Measurements from ENCODE around the gene ARHGAP9. TPM values are rescaled to one million over a fixed set of nuclear protein-coding genes. Genes with fewer than 3 reads are reported as not detected.

ARHGAP9 gene
- total RNA-seq: 1 to 10 TPM; 3.2 to 6.3 (median 4.6) TPM

DNA sequence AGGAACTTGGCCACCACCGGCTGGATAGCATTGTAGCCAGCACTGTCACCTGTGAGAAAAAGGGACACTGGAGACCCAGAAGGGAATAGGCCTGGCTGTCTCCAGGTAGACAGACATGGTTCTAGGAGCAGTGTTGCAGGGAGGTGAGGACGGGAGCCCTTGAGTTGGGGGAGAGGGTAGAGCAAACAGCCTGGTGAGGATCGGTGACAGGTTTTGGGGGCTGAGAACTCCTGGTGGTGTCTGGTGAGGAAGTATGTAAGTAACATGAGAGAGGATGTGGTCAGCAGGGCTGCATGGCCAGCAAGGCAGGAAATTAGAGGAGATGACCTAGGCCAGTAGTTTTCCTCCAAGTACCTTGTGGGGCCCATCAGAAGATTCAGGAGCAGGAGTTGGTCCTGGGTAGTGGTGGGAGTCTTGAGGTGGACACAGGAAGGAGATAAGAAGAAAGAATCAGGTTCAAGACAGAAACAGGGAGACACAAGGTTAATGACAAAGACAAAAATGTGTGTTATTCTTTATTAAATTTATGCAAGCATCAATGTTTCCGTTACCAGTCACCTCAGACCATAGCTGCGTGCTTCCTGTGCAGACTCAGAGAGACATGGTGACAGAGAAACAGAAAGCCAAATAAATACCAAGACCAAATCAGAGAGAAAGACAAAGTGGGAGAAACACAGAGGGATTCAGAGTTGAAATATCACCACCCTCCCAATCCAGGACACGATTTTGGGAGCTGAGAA lies at the start of gene ARHGAP9:
ARHGAP9 (minus strand) TSS at position 491 of the 740 bp plus-strand sequence; CDS start at position 31, 460 bp downstream.
- Histone ChIP-seq H3K27ac (no peak within 1 kb of the TSS), H3K36me3 (no peaks in the 10 kb centered on the region), H3K4me3 (replicated peaks in 1 of 3) (no peak within 1 kb of the TSS), H3K27me3 (peaks cover 14% of the 10 kb centered on the region), H3K4me1 (peaks cover 13 to 16% of the 10 kb centered on the region in 2 donors), H3K9me3 (no peaks in the 10 kb centered on the region)
- intact Hi-C loops (cut with DNase I): no loop called here
- TF ChIP-seq POLR2A (IDR thresholded peaks at IDR 0.05): no peak
- TF ChIP-seq, protein P1, sequence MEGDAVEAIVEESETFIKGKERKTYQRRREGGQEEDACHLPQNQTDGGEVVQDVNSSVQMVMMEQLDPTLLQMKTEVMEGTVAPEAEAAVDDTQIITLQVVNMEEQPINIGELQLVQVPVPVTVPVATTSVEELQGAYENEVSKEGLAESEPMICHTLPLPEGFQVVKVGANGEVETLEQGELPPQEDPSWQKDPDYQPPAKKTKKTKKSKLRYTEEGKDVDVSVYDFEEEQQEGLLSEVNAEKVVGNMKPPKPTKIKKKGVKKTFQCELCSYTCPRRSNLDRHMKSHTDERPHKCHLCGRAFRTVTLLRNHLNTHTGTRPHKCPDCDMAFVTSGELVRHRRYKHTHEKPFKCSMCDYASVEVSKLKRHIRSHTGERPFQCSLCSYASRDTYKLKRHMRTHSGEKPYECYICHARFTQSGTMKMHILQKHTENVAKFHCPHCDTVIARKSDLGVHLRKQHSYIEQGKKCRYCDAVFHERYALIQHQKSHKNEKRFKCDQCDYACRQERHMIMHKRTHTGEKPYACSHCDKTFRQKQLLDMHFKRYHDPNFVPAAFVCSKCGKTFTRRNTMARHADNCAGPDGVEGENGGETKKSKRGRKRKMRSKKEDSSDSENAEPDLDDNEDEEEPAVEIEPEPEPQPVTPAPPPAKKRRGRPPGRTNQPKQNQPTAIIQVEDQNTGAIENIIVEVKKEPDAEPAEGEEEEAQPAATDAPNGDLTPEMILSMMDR (IDR thresholded peaks at IDR 0.05): no peak
- no peak for DNase-seq
- WGBS, 2 donors: 62 to 74% methylated on average over 6 of the region's 6 CpGs

DNA sequence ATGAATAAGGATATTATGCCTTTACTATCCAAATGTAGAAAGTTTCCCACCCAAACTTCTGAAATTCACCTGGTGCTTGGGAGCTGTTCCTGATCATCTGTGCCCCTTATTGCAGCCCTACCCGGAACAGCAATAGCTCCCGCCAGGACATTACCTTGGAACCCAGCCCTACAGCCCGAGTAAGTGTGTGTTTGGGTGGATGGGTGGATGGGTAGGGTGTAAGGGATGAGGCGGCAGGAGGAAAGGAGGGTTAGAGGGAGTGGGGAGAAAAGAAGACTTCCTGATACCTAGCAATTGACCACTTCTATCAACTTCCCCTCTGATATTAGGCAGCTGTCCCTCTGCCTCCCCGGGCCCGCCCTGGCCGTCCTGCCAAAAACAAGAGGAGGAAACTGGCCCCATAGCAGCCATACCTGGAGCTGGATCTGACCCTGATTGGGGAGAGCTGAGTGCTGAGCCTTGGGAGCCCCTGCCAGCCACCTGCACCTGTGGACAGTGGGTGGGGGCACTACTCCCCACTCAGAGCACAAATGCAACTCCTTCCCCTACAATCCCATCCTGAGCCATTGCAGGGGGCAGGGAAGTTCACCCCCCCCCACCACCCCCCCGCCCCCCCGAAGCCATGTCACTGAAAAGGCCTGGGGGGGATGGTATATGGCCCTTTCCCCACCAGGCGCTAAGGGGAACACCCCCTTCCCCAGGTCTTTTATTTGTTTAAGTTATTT lies 49.3 kb upstream of the ARHGAP9 start:
- H3K36me3 ChIP-seq: peaks cover 75 to 76% of the 10 kb centered on the region in 2 donors
- no peaks in the 10 kb centered on the region for H3K9me3 ChIP-seq
- H3K27ac ChIP-seq: no peak overlapping the region
- no peaks in the 10 kb centered on the region for H3K27me3 ChIP-seq
- no peak overlapping the region for H3K4me3 ChIP-seq (replicated peaks in 1 of 3)
- DNase-seq: no peak
- 81 to 83% methylated on average over 8 to 9 of the region's 10 CpGs for WGBS, 2 donors
- intact Hi-C loops (cut with DNase I): no loop called here
- peaks cover 20 to 39% of the 10 kb centered on the region in 2 donors for H3K4me1 ChIP-seq
- TF ChIP-seq POLR2A (IDR thresholded peaks at IDR 0.05): no peak
- TF ChIP-seq, protein P1 (IDR thresholded peaks at IDR 0.05): no peak

DNA sequence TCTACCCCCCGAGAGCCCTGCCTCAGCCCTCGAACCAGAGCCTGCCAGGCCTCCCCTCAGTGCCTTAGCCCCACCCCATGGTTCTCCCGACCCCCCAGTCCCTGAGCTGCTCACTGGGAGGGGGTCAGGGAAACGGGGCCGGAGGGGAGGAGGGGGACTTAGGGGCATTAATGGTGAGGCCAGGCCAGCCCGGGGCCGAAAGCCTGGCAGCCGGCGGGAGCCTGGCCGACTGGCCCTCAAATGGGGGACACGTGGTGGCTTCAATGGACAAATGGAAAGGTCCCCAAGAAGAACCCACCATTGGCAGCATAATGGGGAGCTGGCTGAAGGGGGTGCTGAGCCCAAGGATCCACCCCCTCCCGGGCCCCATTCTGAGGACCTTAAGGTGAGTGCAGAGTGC lies 48.5 kb upstream of the ARHGAP9 start:
- 81 to 94% methylated on average over 9 to 10 of the region's 12 CpGs for WGBS, 2 donors
- H3K4me3 ChIP-seq (replicated peaks in 1 of 3): no peak overlapping the region
- peaks cover 28 to 44% of the 10 kb centered on the region in 2 donors for H3K4me1 ChIP-seq
- TF ChIP-seq, protein P1 (IDR thresholded peaks at IDR 0.05): no peak
- no peak for TF ChIP-seq POLR2A (IDR thresholded peaks at IDR 0.05)
- no peaks in the 10 kb centered on the region for H3K9me3 ChIP-seq
- intact Hi-C loops (cut with DNase I): no loop called here
- no peak overlapping the region for H3K27ac ChIP-seq
- peaks cover 69% of the 10 kb centered on the region in 2 donors for H3K36me3 ChIP-seq
- DNase-seq: no peak
- H3K27me3 ChIP-seq: no peaks in the 10 kb centered on the region

DNA sequence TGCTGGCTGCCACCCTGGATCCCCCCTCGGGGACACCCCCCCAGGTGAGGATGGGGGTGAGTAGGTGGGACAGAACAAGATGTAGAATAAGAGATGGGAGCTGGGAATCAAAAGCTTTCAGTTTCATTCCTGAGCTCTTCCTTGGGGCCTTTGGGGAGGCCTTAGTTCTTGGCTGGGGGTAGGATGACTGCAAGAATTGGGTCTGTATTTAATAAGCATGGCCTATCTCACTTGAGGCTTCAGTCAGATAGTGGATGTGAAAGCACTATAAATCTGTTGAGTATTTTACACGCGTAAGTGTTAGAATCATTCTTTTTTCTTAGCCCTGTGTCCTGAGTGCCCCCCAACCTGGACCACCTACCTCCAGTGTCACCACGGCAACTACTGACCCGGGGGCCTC lies 47.5 kb upstream of the ARHGAP9 start:
- Histone ChIP-seq H3K9me3 (no peaks in the 10 kb centered on the region), H3K27ac (no peak overlapping the region), H3K36me3 (peaks cover 59% of the 10 kb centered on the region in 2 donors), H3K4me1 (peaks cover 31 to 44% of the 10 kb centered on the region in 2 donors), H3K27me3 (no peaks in the 10 kb centered on the region), H3K4me3 (replicated peaks in 1 of 3) (no peak overlapping the region)
- TF ChIP-seq, protein P1 (IDR thresholded peaks at IDR 0.05): no peak
- no peak for TF ChIP-seq POLR2A (IDR thresholded peaks at IDR 0.05)
- DNase-seq: no peak
- 73 to 85% methylated on average over 5 of the region's 5 CpGs for WGBS, 2 donors
- intact Hi-C loops (cut with DNase I): no loop called here
